Measurements from ENCODE around the gene FHOD3. TPM values are rescaled to one million over a fixed set of nuclear protein-coding genes. Genes with fewer than 3 reads are reported as not detected.

Gene FHOD3
- total RNA-seq, 1 donor: 13.0 TPM

- Histone ChIP-seq H3K27me3 (ENCODE audit: insufficient read depth, low read length) (no peaks in the 10 kb centered on the region), H3K79me2 (ENCODE audit: insufficient read depth, low read length) (no peaks in the 10 kb centered on the region), H2AFZ (ENCODE audit: low read length) (no peak overlapping the region), H3K36me3 (ENCODE audit: insufficient read depth, low read length) (no peaks in the 10 kb centered on the region), H3K4me2 (ENCODE audit: insufficient read depth, low read length) (no peak overlapping the region), H3K4me3 (ENCODE audit: insufficient read depth, low read length) (no peak overlapping the region), H3K27ac (ENCODE audit: low read depth, low read length) (no peak overlapping the region), H3K9me3 (ENCODE audit: low read depth, low read length) (no peaks in the 10 kb centered on the region), H3K4me1 (ENCODE audit: insufficient read depth, low read length) (no peaks in the 10 kb centered on the region), H4K20me1 (ENCODE audit: insufficient read depth, low read length) (no peaks in the 10 kb centered on the region)
- no peak for DNase-seq (ENCODE audit: insufficient read length, low spot score, missing footprints)
- no peak for TF ChIP-seq CTCF (IDR thresholded peaks at IDR 0.05; ENCODE audit: extremely low read depth, low read depth, low read length)
These were observed 261.8 kb downstream of the FHOD3 start for GRCh38 chr18:36559149-36559857.

- Histone ChIP-seq H4K20me1 (ENCODE audit: insufficient read depth, low read length) (no peaks in the 10 kb centered on the region), H3K36me3 (ENCODE audit: insufficient read depth, low read length) (no peaks in the 10 kb centered on the region), H3K79me2 (ENCODE audit: insufficient read depth, low read length) (no peaks in the 10 kb centered on the region), H3K27ac (ENCODE audit: low read depth, low read length) (no peak overlapping the region), H3K4me2 (ENCODE audit: insufficient read depth, low read length) (no peak overlapping the region), H3K9me3 (ENCODE audit: low read depth, low read length) (no peaks in the 10 kb centered on the region), H3K4me3 (ENCODE audit: insufficient read depth, low read length) (no peak overlapping the region), H3K27me3 (ENCODE audit: insufficient read depth, low read length) (no peaks in the 10 kb centered on the region), H3K4me1 (ENCODE audit: insufficient read depth, low read length) (no peaks in the 10 kb centered on the region), H2AFZ (ENCODE audit: low read length) (no peak overlapping the region)
- DNase-seq (ENCODE audit: insufficient read length, low spot score, missing footprints): no peak
- no peak for TF ChIP-seq CTCF (IDR thresholded peaks at IDR 0.05; ENCODE audit: extremely low read depth, low read depth, low read length)
These were observed 262.7 kb downstream of the FHOD3 start for GRCh38 chr18:36560187-36560586.

- no peaks in the 10 kb centered on the region for H3K4me1 ChIP-seq (ENCODE audit: insufficient read depth, low read length)
- no peaks in the 10 kb centered on the region for H3K79me2 ChIP-seq (ENCODE audit: insufficient read depth, low read length)
- H4K20me1 ChIP-seq (ENCODE audit: insufficient read depth, low read length): no peaks in the 10 kb centered on the region
- no peak overlapping the region for H3K4me3 ChIP-seq (ENCODE audit: insufficient read depth, low read length)
- H3K36me3 ChIP-seq (ENCODE audit: insufficient read depth, low read length): no peaks in the 10 kb centered on the region
- H3K4me2 ChIP-seq (ENCODE audit: insufficient read depth, low read length): no peak overlapping the region
- no peak for DNase-seq (ENCODE audit: insufficient read length, low spot score, missing footprints)
- TF ChIP-seq CTCF (IDR thresholded peaks at IDR 0.05; ENCODE audit: extremely low read depth, low read depth, low read length): no peak
- no peak overlapping the region for H3K27ac ChIP-seq (ENCODE audit: low read depth, low read length)
- no peaks in the 10 kb centered on the region for H3K9me3 ChIP-seq (ENCODE audit: low read depth, low read length)
- no peaks in the 10 kb centered on the region for H3K27me3 ChIP-seq (ENCODE audit: insufficient read depth, low read length)
- H2AFZ ChIP-seq (ENCODE audit: low read length): no peak overlapping the region
These were observed 263.5 kb downstream of the FHOD3 start for GRCh38 chr18:36561046-36561445.

- Histone ChIP-seq H3K27ac (ENCODE audit: low read depth, low read length) (no peak overlapping the region), H2AFZ (ENCODE audit: low read length) (no peak overlapping the region), H3K9me3 (ENCODE audit: low read depth, low read length) (no peaks in the 10 kb centered on the region), H3K27me3 (ENCODE audit: insufficient read depth, low read length) (no peaks in the 10 kb centered on the region), H3K4me2 (ENCODE audit: insufficient read depth, low read length) (no peak overlapping the region), H4K20me1 (ENCODE audit: insufficient read depth, low read length) (no peaks in the 10 kb centered on the region), H3K36me3 (ENCODE audit: insufficient read depth, low read length) (no peaks in the 10 kb centered on the region), H3K79me2 (ENCODE audit: insufficient read depth, low read length) (no peaks in the 10 kb centered on the region), H3K4me3 (ENCODE audit: insufficient read depth, low read length) (no peak overlapping the region), H3K4me1 (ENCODE audit: insufficient read depth, low read length) (no peaks in the 10 kb centered on the region)
- TF ChIP-seq CTCF (IDR thresholded peaks at IDR 0.05; ENCODE audit: extremely low read depth, low read depth, low read length): no peak
- no peak for DNase-seq (ENCODE audit: insufficient read length, low spot score, missing footprints)
These were observed 267.3 kb downstream of the FHOD3 start for GRCh38 chr18:36564841-36565240.
